Mesodermal cell (in vitro differentiated cells): Measurements from ENCODE around the gene NDUFA13.

Source experiments
- H3K27ac ChIP-seq: 2 replicates; pipeline ENCODE4 v1.7.0; 2013; ENCODE audit warnings: mild to moderate bottlenecking, low read depth, low read length, moderate library complexity; ENCODE audit not compliant: severe bottlenecking
- H3K36me3 ChIP-seq: 2 replicates; pipeline ENCODE4 v1.7.1; 2013; ENCODE audit warnings: mild to moderate bottlenecking, low read length, moderate library complexity; ENCODE audit not compliant: control insufficient read depth, insufficient read depth
- H3K4me1 ChIP-seq: one replicate; pipeline ENCODE4 v1.7.1; 2013; ENCODE audit warnings: mild to moderate bottlenecking, low read length; ENCODE audit not compliant: insufficient read depth, control insufficient read depth, poor library complexity, severe bottlenecking
- H3K4me3 ChIP-seq: 2 replicates; pipeline ENCODE4 v1.7.0; 2013; ENCODE audit warnings: low read length, control low read depth, mild to moderate bottlenecking; ENCODE audit not compliant: insufficient read depth, poor library complexity, severe bottlenecking; ENCODE audit errors: extremely low read depth
- H3K9me3 ChIP-seq: 2 replicates; pipeline ENCODE4 v1.7.1; 2013; ENCODE audit warnings: mild to moderate bottlenecking, low read length, moderate library complexity; ENCODE audit not compliant: control insufficient read depth
- WGBS, 2 experiments: methylation state at CpG; one replicate each; pipeline ENCODE4 v1.1.5; 2013; ENCODE audit warnings: missing lambda C conversion rate in 2 of 2; ENCODE audit not compliant: insufficient coverage in 2 of 2; 5-methylcytosine and 5-hydroxymethylcytosine counted together

NDUFA13 gene

GRCh38 chr19:19566306-19566705 lies 50.3 kb downstream of the NDUFA13 start:
- Histone ChIP-seq H3K27ac (no peak overlapping the region), H3K4me1 (no peaks in the 10 kb centered on the region), H3K9me3 (no peaks in the 10 kb centered on the region), H3K4me3 (no peak overlapping the region), H3K36me3 (peaks cover 4% of the 10 kb centered on the region)
- WGBS, 2 experiments: 92 to 93% methylated on average over 4 to 6 of the region's 7 CpGs

- H3K4me3 ChIP-seq: no peak overlapping the region
- H3K4me1 ChIP-seq: no peaks in the 10 kb centered on the region
- no peak overlapping the region for H3K27ac ChIP-seq
- H3K36me3 ChIP-seq: peaks cover 4% of the 10 kb centered on the region
- WGBS, 2 experiments: 90 to 100% methylated on average over 3 of the region's 3 CpGs
- no peaks in the 10 kb centered on the region for H3K9me3 ChIP-seq
These were observed 51.4 kb downstream of the NDUFA13 start for GRCh38 chr19:19567391-19567790.

DNA sequence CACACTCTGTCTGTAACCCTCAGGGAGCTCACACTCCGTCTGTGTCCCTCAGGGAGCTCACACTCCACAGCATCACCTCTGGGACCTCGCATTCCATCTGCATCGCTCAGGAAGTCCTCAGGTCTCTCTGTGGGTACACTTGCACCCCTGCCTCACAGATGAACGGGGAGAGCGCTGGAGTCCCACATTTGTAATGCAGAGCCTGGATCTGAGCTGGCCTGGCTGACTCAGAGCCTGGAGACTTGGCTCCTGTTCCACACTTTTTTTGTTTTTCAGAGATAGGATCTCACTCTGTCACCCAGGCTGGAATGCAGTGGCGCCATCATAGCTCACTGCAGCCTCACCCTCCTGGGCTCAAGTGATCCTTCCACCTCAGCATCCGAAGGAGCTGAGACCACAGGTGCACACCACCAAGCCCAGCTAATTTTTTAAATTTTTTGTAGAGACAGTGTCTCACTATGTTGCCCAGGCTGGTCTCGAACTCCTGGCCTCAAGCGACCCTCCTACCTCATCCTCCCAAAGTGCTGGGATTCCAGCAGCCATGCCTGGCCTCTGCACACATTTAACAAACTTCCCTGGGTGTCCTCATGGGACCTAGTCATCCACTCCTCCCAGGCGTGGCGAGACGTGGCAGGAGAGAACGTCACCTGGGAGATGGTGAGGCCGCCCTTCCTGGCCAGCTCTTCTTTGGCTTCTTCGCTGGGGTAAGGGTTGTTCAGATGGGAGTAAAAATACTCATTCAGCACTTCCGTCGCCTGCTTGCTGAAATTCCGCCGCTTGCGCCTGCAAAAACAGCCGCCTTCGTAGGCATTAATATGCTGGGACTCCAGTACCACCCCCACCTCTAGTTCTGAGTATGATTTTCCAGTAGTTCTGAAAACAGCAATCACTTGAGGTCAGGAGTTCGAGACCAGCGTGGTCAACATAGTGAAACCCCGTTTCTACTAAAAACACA lies 53.1 kb downstream of the NDUFA13 start:
- Histone ChIP-seq H3K36me3 (peaks cover 4% of the 10 kb centered on the region), H3K27ac (no peak overlapping the region), H3K4me1 (no peaks in the 10 kb centered on the region), H3K4me3 (no peak overlapping the region), H3K9me3 (no peaks in the 10 kb centered on the region)
- WGBS, 2 experiments: 93 to 98% methylated on average over 14 to 15 of the region's 25 CpGs

- Histone ChIP-seq H3K9me3 (no peaks in the 10 kb centered on the region), H3K36me3 (peaks cover 4% of the 10 kb centered on the region), H3K4me1 (no peaks in the 10 kb centered on the region), H3K27ac (no peak overlapping the region), H3K4me3 (no peak overlapping the region)
- 86 to 89% methylated on average over 7 to 10 of the region's 10 CpGs for WGBS, 2 experiments
These were observed 54.5 kb downstream of the NDUFA13 start for GRCh38 chr19:19570571-19570970.

- WGBS, 2 experiments: 90% methylated on average over 10 to 11 of the region's 11 CpGs
- Histone ChIP-seq H3K36me3 (peaks cover 4% of the 10 kb centered on the region), H3K27ac (no peak overlapping the region)
These were observed 55.2 kb downstream of the NDUFA13 start for GRCh38 chr19:19571071-19571786.

DNA sequence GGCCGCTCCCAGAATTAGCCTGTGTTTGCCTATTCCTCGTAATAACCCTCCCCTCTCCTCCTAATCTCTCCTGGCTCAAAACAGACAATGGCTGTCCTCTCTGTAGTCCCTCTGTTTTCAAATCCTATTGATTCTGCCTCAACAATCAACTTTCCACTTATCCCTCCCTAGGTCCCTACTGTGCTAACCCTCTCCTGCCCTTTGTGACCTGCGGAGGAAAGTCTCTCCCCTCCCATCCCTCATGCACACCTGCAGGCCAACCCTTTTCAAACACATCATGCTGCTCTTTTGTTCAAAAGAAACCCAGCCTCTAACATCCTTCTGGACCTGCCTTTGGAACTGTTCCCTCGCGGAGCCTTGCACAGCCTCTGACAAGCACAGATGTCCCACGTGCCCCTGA lies 59.4 kb downstream of the NDUFA13 start:
- no peak overlapping the region for H3K4me3 ChIP-seq
- no peaks in the 10 kb centered on the region for H3K36me3 ChIP-seq
- no peaks in the 10 kb centered on the region for H3K9me3 ChIP-seq
- H3K4me1 ChIP-seq: no peaks in the 10 kb centered on the region
- H3K27ac ChIP-seq: no peak overlapping the region
- 65 to 73% methylated on average over 5 to 6 of the region's 6 CpGs for WGBS, 2 experiments

More at GRCh38 chr19:19571071-19571786, 55.2 kb downstream of the NDUFA13 start:
- H3K9me3 ChIP-seq: no peaks in the 10 kb centered on the region
- no peak overlapping the region for H3K4me3 ChIP-seq
- no peaks in the 10 kb centered on the region for H3K4me1 ChIP-seq
